Activated naive CD8-positive, alpha-beta T cell treated with anti-CD3 and anti-CD28 coated beads, Interleukin-2, amount 50 U/mL, for 16 hours (primary cell): ENCODE results near the gene ZBTB25.

ENCODE experiments used
- DNase-seq: peaks from one replicate; pipeline ENCODE4 v3.0.0-alpha.2; 2020; ENCODE audit warnings: low read depth, low spot score

Gene ZBTB25

GRCh38 chr14:64478634-64479250 is 24.9 kb downstream of the ZBTB25 start:
- DNase-seq = no peak

- no peak for DNase-seq
Observed at GRCh38 chr14:64476438-64476837, 27.2 kb downstream of the ZBTB25 start.

- DNase-seq = no peak
Observed at GRCh38 chr14:64475585-64476273, 27.9 kb downstream of the ZBTB25 start.

GRCh38 chr14:64474698-64475097 is 28.9 kb downstream of the ZBTB25 start:
- no peak for DNase-seq

- DNase-seq = no peak
Observed at GRCh38 chr14:64474041-64474440, 29.6 kb downstream of the ZBTB25 start.

GRCh38 chr14:64468451-64468850 is 35.2 kb downstream of the ZBTB25 start:
- no peak for DNase-seq

DNA sequence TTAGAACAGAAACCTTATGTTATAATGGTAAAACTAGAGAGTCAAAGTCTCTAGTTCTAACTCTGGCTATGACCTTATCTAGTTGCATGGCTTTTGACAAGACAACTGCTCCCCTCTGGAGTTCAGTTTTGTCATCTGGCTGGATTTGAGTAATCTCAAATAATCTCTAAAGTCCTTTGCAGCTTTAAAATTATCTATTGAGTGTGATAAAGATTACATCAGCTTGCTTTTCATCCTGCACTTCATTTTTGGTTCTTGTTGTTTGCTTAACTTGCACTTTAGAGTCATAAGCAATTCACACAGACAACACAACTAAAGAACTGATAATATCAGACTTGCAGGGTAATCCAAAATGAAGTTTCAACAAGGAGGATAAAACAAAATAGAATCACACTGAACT is 36.1 kb downstream of the ZBTB25 start:
- no peak for DNase-seq

DNA sequence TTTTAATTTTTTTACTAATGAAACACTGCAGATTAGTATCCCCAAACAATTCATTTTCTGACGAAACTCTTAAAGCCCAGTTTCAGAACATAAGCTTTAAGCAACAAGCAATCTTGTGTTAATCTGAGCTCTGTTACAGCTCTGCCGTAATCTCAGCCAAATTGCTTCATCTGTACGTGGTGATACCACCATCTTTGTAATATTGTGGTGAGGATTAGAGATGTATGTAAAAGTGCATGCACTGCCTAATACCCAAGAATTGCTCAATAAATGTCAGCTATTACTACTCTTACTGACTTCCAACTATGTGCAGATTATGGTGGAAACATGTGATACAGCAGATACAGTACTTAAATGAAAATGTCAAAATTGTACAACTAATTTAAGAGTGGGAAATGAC is 36.5 kb downstream of the ZBTB25 start:
- DNase-seq = no peak

GRCh38 chr14:64465831-64466554 is 37.6 kb downstream of the ZBTB25 start:
- DNase-seq = no peak

- DNase-seq = peak; percentile 21
Observed at GRCh38 chr14:64465191-64465822, 38.3 kb downstream of the ZBTB25 start, which contains the start of gene AKAP5. TSS of gene AKAP5 (plus strand) at chr14:64465499. CDS start at chr14:64468395, 2,896 bp downstream.

DNA sequence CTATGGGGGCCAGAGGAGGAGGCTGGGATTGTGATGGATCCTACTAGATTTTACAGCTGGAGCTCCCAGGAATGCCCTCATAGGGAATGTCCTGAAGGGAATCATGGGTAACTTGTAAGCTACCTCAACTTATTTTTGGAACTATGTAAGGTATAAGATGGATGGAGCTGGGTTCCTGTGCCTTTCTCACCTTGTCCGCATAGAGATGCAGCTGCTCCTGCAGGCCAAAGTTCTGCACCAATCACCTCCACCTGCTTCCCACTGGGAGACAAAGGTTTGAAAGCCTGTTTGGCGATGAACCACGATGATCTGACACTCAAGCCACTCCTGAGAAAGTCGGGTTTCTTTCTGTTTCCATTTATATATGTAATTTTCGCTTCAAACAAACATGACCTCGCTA is 39.0 kb downstream of the ZBTB25 start:
- no peak for DNase-seq

DNA sequence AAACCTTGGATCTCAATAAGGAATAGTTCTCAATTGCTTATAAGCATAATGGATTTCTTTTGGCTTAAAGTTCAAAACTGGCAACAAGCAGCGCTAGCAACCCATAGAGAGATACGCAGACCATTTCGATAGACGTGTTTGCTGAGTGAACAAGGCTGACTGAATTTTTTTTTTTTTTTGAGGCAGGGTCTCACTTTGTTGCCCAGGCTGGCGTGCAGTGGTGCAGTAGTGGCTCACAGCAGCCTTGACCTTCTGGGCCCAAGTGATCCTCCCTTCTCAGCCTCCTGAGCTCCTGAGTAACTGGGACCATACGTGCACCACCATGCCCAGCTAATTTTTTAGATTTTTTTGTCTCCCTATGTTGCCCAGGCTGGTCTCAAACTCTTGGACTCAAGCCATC is 39.8 kb downstream of the ZBTB25 start:
- DNase-seq = no peak

GRCh38 chr14:64463195-64463594 is 40.4 kb downstream of the ZBTB25 start:
- no peak for DNase-seq

- no peak for DNase-seq
Observed at GRCh38 chr14:64461221-64461620, 42.4 kb downstream of the ZBTB25 start.

DNA sequence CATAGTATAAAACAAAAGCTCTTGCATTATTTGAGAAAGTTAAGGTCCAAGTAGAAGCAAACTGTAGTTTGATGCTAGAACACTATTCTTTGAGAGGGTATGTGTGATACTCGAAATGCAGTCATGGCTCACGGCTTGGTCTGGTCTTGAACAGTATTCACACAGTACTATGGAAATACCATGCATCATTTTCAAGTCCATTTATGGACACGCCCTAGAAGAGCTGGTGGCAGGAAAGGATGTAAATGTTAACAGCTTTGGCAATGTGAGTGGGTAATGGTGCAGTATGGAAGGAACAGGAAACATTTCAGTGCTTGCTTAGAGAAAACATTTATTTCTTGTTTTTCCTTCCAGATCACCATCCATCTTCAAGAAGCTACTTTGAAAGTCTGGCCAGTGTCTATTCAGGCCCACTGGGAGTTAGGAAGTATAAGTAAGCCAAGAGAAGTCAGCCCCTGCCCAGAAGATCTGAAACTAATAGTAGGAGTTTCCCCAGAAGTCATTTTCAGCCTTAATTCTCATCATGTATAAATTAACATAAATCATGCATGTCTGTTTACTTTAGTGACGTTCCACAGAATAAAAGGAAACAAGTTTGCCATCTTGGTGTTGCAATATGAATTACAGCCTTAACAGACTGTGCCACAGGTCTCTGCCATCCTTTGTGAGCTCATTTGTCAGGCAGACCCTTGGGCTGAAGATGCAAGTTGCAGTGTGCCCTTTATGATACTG is 44.1 kb downstream of the ZBTB25 start:
- no peak for DNase-seq

DNA sequence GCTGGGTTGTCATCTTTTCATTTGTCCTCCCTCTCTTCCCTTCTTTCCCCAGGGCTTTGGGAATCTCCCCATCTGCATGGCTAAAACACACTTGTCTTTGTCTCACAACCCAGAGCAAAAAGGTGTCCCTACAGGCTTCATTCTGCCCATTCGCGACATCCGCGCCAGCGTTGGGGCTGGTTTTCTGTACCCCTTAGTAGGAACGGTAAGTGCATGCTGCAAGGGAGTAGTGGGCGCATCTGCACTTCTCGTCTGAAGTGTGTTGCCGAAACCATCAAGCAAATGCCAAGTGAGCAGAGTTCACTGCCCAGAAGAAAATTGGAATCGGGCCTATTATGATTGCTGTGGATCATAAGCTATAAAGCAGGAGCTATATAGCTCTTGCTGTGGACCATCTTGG is 49.0 kb downstream of the ZBTB25 start:
- no peak for DNase-seq

- no peak for DNase-seq
Observed at GRCh38 chr14:64450255-64450654, 53.4 kb downstream of the ZBTB25 start.

- DNase-seq = no peak
Observed at GRCh38 chr14:64447876-64448670, 55.6 kb downstream of the ZBTB25 start.

DNA sequence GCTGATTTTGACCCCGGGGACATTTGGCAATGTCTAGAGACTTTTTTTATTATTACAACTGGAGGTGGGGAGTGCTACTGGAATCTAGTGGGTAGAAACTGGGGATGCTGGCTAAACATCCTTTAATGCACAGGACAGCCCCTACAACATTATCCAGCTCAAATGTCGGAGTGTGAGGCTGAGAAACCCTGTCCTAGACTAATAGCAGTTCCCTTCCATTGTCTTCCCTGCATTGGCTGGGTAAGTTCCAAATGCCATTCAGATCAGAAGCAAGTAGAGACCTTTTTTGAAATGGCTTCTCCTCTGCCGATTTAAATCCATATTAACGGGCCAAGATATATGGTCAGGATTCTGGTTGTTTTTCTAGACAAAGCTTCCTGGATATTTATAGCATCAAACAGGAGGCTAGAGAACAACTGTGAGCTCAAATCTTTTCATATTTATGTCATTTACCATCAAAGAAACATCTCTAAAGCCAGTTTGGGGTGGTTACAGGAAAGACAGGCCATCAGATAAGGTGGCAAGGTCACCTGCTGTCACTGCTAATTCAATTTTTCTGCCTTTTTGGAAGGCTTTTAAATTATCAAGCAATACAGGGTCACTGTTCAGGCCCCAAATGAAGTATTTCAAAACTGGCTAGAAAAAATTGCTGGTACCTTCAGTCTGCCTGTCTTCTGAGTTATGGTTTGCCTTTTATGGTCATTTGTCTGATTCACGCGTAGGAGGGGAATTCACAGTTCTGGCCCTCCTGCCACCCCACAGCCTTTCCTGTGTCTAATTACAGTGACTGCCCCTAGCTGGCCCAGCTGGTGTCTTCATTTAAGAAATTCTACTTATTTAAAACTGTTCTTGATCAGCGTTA is 58.4 kb downstream of the ZBTB25 start:
- DNase-seq = no peak

DNA sequence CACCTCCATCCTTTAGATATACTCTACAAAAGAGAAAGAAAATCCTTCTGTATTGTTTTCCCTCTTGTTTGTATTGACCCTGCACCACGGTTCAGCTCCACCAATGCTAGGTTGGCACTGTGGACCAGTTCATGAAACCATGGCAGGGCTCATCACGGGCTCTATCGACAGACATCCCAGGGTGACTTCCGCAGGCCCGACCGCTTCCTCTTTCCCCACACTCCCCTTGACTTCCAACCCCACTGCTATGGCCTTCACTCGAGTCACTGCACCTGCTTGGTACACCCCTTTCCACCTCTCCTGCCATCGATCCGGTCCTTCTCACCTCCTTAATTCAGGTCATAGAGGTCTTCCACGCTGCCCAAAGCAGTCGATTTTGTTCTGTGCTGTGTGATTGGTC is 59.5 kb downstream of the ZBTB25 start:
- no peak for DNase-seq
